ENCODE measurements around the gene ASB12.

The ASB12 gene

GRCh38 chrX:64186974-64187761 lies 43.2 kb downstream of the ASB12 start:
- no peak for DNase-seq (ENCODE audit: low read depth, low spot score)

GRCh38 chrX:64184396-64184795 lies 46.0 kb downstream of the ASB12 start:
- DNase-seq (ENCODE audit: low read depth, low spot score): no peak

DNA sequence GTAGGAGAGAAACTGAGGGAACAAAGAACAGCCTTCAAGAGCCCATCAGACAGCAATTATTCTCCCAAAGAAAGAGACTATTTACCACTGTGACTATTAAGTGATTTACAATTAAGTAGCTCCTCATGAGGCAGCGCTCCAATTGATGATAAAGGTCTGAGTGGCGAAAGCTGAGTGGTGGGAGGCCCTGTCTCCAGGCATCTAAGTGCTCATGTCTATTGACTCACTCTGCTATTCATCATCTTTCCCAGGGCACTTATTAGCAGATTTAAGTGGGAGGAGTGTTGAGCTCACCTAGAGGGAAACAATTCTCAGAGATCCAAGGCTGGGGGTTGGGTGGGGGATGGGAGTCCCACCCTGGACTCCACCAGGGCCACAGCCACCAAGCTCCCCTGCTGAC lies 48.2 kb downstream of the ASB12 start:
- DNase-seq (ENCODE audit: low read depth, low spot score): no peak

GRCh38 chrX:64176876-64177275 lies 53.5 kb downstream of the ASB12 start:
- DNase-seq (ENCODE audit: low read depth, low spot score): no peak

Measured in smooth muscle cell of the brain vasculature (primary cell).